22Rv1 (cell line): ENCODE results near the gene KRTAP16-1.

ENCODE experiments used
- ZFX ChIP-seq: fragments of 450-650 bp; IDR thresholded peaks from 2 replicates; pipeline ENCODE4 v1.6.1; 2017; ENCODE audit warnings: antibody characterized with exemption, borderline replicate concordance
- TF ChIP-seq, protein P1 (sequence below): fragments of 450-650 bp; IDR thresholded peaks from 2 replicates; pipeline ENCODE4 v1.5.1; 2017; ENCODE audit warnings: mild to moderate bottlenecking

DNA sequence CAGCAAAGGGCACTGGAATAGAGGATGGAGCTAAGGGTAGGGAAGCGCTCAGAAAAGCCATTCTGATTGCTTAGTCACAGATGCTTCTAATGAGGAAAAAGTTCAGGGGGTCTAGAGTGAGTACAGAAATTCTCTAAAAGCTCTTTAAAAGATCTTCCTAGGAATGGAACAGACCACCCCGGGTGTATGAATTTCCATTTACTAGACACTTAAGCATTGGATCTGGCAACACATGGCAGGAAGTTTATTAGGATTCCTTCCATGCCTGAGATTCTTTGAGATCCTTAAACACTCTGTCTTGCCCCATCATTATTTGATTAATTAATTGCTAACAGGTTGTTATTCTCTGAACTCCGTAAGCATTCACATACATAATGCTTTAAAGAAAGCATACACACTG, 25.1 kb downstream of the KRTAP16-1 start:
- TF ChIP-seq, protein P1, sequence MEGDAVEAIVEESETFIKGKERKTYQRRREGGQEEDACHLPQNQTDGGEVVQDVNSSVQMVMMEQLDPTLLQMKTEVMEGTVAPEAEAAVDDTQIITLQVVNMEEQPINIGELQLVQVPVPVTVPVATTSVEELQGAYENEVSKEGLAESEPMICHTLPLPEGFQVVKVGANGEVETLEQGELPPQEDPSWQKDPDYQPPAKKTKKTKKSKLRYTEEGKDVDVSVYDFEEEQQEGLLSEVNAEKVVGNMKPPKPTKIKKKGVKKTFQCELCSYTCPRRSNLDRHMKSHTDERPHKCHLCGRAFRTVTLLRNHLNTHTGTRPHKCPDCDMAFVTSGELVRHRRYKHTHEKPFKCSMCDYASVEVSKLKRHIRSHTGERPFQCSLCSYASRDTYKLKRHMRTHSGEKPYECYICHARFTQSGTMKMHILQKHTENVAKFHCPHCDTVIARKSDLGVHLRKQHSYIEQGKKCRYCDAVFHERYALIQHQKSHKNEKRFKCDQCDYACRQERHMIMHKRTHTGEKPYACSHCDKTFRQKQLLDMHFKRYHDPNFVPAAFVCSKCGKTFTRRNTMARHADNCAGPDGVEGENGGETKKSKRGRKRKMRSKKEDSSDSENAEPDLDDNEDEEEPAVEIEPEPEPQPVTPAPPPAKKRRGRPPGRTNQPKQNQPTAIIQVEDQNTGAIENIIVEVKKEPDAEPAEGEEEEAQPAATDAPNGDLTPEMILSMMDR: no peak
- no peak for TF ChIP-seq ZFX
